ENCODE results near the gene PLLP.

DNA sequence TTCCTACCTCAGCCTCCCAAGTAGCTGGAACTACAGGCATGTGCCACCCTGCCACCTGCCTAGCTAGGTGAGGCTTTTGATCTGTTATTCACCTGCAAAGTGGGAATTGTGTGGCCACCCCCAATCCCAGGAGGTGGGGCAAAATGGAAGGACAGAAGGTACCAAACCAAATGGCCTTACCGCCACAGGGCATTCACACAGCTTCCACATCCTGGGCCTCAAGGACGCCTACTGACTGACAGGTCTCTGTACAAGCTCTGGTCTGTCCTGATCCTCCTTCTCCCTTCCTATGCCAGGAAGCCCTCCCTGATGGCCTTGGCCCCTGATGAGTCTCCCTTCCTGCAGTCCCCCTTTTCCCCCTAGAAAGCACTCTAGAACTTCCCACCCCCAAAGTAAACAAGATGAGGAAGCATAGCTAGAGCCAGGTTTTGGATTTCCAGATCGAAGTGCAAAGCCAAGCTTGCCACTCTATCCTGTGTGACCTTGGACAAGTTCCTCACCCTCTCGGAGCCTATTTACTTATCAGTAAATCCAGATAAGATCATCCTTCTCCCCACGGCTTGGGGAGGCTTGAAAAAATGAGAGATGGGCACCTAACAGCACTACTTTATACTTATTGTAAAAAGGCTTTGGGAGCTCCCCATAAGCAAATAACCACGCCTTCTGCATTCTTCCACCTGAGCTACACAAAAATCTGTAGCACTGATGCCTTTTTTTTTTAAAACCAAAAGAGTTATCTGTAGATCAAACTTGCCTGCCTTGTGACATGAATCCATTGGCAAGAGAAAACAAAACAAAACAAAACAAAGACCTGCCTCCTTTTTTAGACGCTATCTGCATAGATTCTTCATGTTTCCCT, 4.5 kb downstream of the PLLP start:
- TF ChIP-seq POLR2A (IDR thresholded peaks at IDR 0.05) = no peak
- TF ChIP-seq, protein P1, sequence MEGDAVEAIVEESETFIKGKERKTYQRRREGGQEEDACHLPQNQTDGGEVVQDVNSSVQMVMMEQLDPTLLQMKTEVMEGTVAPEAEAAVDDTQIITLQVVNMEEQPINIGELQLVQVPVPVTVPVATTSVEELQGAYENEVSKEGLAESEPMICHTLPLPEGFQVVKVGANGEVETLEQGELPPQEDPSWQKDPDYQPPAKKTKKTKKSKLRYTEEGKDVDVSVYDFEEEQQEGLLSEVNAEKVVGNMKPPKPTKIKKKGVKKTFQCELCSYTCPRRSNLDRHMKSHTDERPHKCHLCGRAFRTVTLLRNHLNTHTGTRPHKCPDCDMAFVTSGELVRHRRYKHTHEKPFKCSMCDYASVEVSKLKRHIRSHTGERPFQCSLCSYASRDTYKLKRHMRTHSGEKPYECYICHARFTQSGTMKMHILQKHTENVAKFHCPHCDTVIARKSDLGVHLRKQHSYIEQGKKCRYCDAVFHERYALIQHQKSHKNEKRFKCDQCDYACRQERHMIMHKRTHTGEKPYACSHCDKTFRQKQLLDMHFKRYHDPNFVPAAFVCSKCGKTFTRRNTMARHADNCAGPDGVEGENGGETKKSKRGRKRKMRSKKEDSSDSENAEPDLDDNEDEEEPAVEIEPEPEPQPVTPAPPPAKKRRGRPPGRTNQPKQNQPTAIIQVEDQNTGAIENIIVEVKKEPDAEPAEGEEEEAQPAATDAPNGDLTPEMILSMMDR (IDR thresholded peaks at IDR 0.05) = no peak

All from esophagus squamous epithelium (tissue), 4 donors.